HEK293T (cell line): Measurements from ENCODE around the gene CCNL2.

Source experiments
- BHLHE40 ChIP-seq: fragments of 450-650 bp; IDR thresholded peaks from 2 replicates; pipeline ENCODE4 v1.6.1; 2016; ENCODE audit warnings: mild to moderate bottlenecking, moderate library complexity, borderline replicate concordance
- SP1 ChIP-seq: fragments of 450-650 bp; IDR thresholded peaks from 2 replicates; pipeline ENCODE4 v1.6.1; 2017

- TF ChIP-seq SP1 (no peak), BHLHE40 (no peak)
Observed at GRCh38 chr1:1377540-1378205, 21.5 kb downstream of the CCNL2 start.
